NCI-H510A (cell line): ENCODE results near the gene SEZ6L.

Experiments
- DNase-seq: peaks from one replicate; lab custom pipeline; 2025; lab: John Stamatoyannopoulos, UW

The SEZ6L gene

GRCh38 chr22:26339755-26340154 is 170.5 kb downstream of the SEZ6L start:
- DNase-seq: no peak

- DNase-seq: no peak
Measured at GRCh38 chr22:26342745-26343410, 173.6 kb downstream of the SEZ6L start.

GRCh38 chr22:26345496-26345895 is 176.2 kb downstream of the SEZ6L start:
- DNase-seq: no peak

- no peak for DNase-seq
Measured at GRCh38 chr22:26348810-26349526, 179.7 kb downstream of the SEZ6L start.

GRCh38 chr22:26354707-26355106 is 185.4 kb downstream of the SEZ6L start:
- DNase-seq: no peak

- DNase-seq: no peak
Measured at GRCh38 chr22:26357281-26357680, 188.0 kb downstream of the SEZ6L start.

- no peak for DNase-seq
Measured at GRCh38 chr22:26357813-26358212, 188.6 kb downstream of the SEZ6L start.

- DNase-seq: no peak
Measured at GRCh38 chr22:26359156-26359555, 189.9 kb downstream of the SEZ6L start.

- peak; percentile 62 for DNase-seq
Measured at GRCh38 chr22:26360169-26360885, 191.1 kb downstream of the SEZ6L start.

- DNase-seq: no peak
Measured at GRCh38 chr22:26362471-26362870, 193.2 kb downstream of the SEZ6L start.

- peak; percentile 58 for DNase-seq
Measured at GRCh38 chr22:26364066-26365015, 195.1 kb downstream of the SEZ6L start.

- no peak for DNase-seq
Measured at GRCh38 chr22:26367402-26368245, 198.4 kb downstream of the SEZ6L start.

GRCh38 chr22:26372890-26373289 is 203.6 kb downstream of the SEZ6L start:
- DNase-seq: no peak

- no peak for DNase-seq
Measured at GRCh38 chr22:26374391-26375026, 205.2 kb downstream of the SEZ6L start.

GRCh38 chr22:26377170-26377830 is 208.0 kb downstream of the SEZ6L start:
- DNase-seq: no peak

- DNase-seq: no peak
Measured at GRCh38 chr22:26380072-26380830, 211.0 kb downstream of the SEZ6L start.

GRCh38 chr22:26382782-26383181 is 213.5 kb downstream of the SEZ6L start:
- DNase-seq: no peak

- no peak for DNase-seq
Measured at GRCh38 chr22:26383968-26384556, 214.8 kb downstream of the SEZ6L start.

- DNase-seq: no peak
Measured at GRCh38 chr22:26385164-26385563, 215.9 kb downstream of the SEZ6L start.
